ENCODE data around the gene CLCN2. TPM values are rescaled to one million over a fixed set of nuclear protein-coding genes. Genes with fewer than 3 reads are reported as not detected.
A peak's percentile ranks its signal among the peaks of the same experiment; 100 is the strongest.

CLCN2 gene
- total RNA-seq, 2 donors from 2014 or later, result 2.3 to 2.6 TPM

- ATAC-seq (no peak), DNase-seq (no peak)
- intact Hi-C loops (cut with DNase I), result no loop called here
Observed at GRCh38 chr3:184366619-184367289, 5.3 kb upstream of the CLCN2 start.

GRCh38 chr3:184362668-184363546 lies 1.5 kb upstream of the CLCN2 start:
- DNase-seq, result peak; percentile 97
- peak; percentile 73 to 86 for ATAC-seq
- intact Hi-C loops (cut with DNase I), result no loop called here

GRCh38 chr3:184361932-184362667 lies 695 bp upstream of the CLCN2 start:
- peak; percentile 69 for DNase-seq
- ATAC-seq, result peak; percentile 33 to 58
- intact Hi-C loops (cut with DNase I), result no loop called here

- ATAC-seq (no peak), DNase-seq (no peak)
- intact Hi-C loops (cut with DNase I), result no loop called here
Observed at GRCh38 chr3:184360929-184361531, 375 bp downstream of the CLCN2 start.

GRCh38 chr3:184360070-184360928 lies 1.1 kb downstream of the CLCN2 start:
- intact Hi-C loops (cut with DNase I), result no loop called here
- ATAC-seq (no peak), DNase-seq (no peak)

GRCh38 chr3:184359610-184360009 lies 1.8 kb downstream of the CLCN2 start:
- intact Hi-C loops (cut with DNase I), result no loop called here
- DNase-seq (no peak), ATAC-seq (no peak)

GRCh38 chr3:184358921-184359350 lies 2.5 kb downstream of the CLCN2 start:
- DNase-seq (no peak), ATAC-seq (no peak)

GRCh38 chr3:184358124-184358767 lies 3.2 kb downstream of the CLCN2 start:
- ATAC-seq (no peak), DNase-seq (no peak)
- intact Hi-C loops (cut with DNase I), result no loop called here

More at GRCh38 chr3:184358921-184359350, 2.5 kb downstream of the CLCN2 start:
- intact Hi-C loops (cut with DNase I), result no loop called here

- no peak for DNase-seq
- ATAC-seq, result no peak
- intact Hi-C loops (cut with DNase I), result no loop called here
Observed at GRCh38 chr3:184357248-184358123, 3.9 kb downstream of the CLCN2 start.

GRCh38 chr3:184355261-184356040 lies 6.0 kb downstream of the CLCN2 start:
- intact Hi-C loops (cut with DNase I), result no loop called here
- DNase-seq (no peak), ATAC-seq (no peak)

- no peak for ATAC-seq
- intact Hi-C loops (cut with DNase I), result no loop called here
Observed at GRCh38 chr3:184354754-184355153, 6.7 kb downstream of the CLCN2 start.

GRCh38 chr3:184354121-184354728 lies 7.2 kb downstream of the CLCN2 start:
- intact Hi-C loops (cut with DNase I), result no loop called here
- peak; percentile 69 for DNase-seq
- ATAC-seq, result peak; percentile 45 to 50

More at GRCh38 chr3:184354754-184355153, 6.7 kb downstream of the CLCN2 start:
- DNase-seq, result no peak

GRCh38 chr3:184353546-184353941 lies 7.9 kb downstream of the CLCN2 start:
- intact Hi-C loops (cut with DNase I), result no loop called here
- no peak for ATAC-seq
- no peak for DNase-seq

- DNase-seq (no peak), ATAC-seq (no peak)
- intact Hi-C loops (cut with DNase I), result no loop called here
Observed at GRCh38 chr3:184352897-184353545, 8.4 kb downstream of the CLCN2 start.

GRCh38 chr3:184352149-184352785 lies 9.1 kb downstream of the CLCN2 start:
- DNase-seq, result no peak
- intact Hi-C loops (cut with DNase I), result no loop called here
- ATAC-seq, result peak in 1 of 2 donors; percentile 7

Measured in left cardiac atrium (tissue), 4 donors.